ENCODE data around the gene CYB561.

CYB561 gene

DNA sequence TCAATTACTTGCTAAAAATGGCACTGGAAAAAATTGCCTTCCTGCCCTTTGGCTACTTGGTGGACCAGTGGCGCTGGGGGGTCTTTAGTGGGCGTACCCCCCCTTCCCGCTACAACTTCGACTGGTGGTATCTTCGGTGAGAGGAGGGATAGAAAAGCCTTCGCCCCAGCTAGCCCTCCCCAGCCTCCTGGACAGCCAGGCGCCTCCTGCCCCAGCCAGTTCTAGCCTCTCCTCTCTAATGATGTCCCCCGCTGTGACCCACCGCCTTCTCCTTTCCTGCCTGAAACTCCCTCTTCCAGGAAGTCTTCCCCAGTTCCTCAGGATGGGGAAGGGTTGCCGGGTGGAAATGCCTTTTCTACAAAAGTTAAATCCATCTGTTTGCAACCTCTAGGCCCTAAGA, 36.9 kb upstream of the CYB561 start:
- Histone ChIP-seq H3K9me3 (ENCODE audit: control insufficient read depth, insufficient read depth, low read depth, low read length) (no peaks in the 10 kb centered on the region), H3K4me3 (ENCODE audit: low read depth, low read length) (no peak overlapping the region), H3K27ac (ENCODE audit: extremely low read depth, low read depth, low read length) (no peak overlapping the region), H3K4me1 (ENCODE audit: control insufficient read depth, insufficient read depth, low read length) (peaks cover 3% of the 10 kb centered on the region), H3K36me3 (ENCODE audit: control insufficient read depth in 2 of 2, insufficient read depth in 1 of 2, low read length in 2 of 2) (no peaks in the 10 kb centered on the region; a peak in 1 of 3 replicates)
- POLR2A ChIA-PET: no interaction called here
- CTCF ChIA-PET: interaction anchor here (8.1 kb wide), 1 partner anchor 57 kb away, joined by 159 read pairs; no protein-coding TSS in a partner anchor
- no peak for TF ChIP-seq GLIS1 (tag by site-specific recombination; IDR thresholded peaks at IDR 0.05)
- TF ChIP-seq ZBTB6 (tag by site-specific recombination; IDR thresholded peaks at IDR 0.05): no peak
- peak; percentile 46; the same call in 1 of the 2 replicates for TF ChIP-seq ZIC2 (tag by site-specific recombination; IDR thresholded peaks at IDR 0.05)
- TF ChIP-seq ZNF48 (tag by site-specific recombination; IDR thresholded peaks at IDR 0.05): no peak

- TF ChIP-seq ZNF785 (tag by site-specific recombination; IDR thresholded peaks at IDR 0.05) (no peak), ZNF335 (tag by site-specific recombination; conservative IDR thresholded peaks at IDR 0.05) (no peak)
- TF ChIP-seq, protein P1, sequence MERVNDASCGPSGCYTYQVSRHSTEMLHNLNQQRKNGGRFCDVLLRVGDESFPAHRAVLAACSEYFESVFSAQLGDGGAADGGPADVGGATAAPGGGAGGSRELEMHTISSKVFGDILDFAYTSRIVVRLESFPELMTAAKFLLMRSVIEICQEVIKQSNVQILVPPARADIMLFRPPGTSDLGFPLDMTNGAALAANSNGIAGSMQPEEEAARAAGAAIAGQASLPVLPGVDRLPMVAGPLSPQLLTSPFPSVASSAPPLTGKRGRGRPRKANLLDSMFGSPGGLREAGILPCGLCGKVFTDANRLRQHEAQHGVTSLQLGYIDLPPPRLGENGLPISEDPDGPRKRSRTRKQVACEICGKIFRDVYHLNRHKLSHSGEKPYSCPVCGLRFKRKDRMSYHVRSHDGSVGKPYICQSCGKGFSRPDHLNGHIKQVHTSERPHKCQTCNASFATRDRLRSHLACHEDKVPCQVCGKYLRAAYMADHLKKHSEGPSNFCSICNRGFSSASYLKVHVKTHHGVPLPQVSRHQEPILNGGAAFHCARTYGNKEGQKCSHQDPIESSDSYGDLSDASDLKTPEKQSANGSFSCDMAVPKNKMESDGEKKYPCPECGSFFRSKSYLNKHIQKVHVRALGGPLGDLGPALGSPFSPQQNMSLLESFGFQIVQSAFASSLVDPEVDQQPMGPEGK (tag by site-specific recombination; IDR thresholded peaks at IDR 0.05): no peak
- Histone ChIP-seq H3K4me1 (ENCODE audit: control insufficient read depth, insufficient read depth, low read length) (peaks cover 7% of the 10 kb centered on the region), H3K4me3 (ENCODE audit: low read depth, low read length) (no peak overlapping the region), H3K9me3 (ENCODE audit: control insufficient read depth, insufficient read depth, low read depth, low read length) (no peaks in the 10 kb centered on the region), H3K27ac (ENCODE audit: extremely low read depth, low read depth, low read length) (no peak overlapping the region), H3K36me3 (ENCODE audit: control insufficient read depth in 2 of 2, insufficient read depth in 1 of 2, low read length in 2 of 2) (no peaks in the 10 kb centered on the region)
- POLR2A ChIA-PET: no interaction called here
- CTCF ChIA-PET: interaction anchor here (0.7 to 8.1 kb wide), 2 partner anchors 57 to 86 kb away, joined by 3 to 159 read pairs; no protein-coding TSS in a partner anchor
These were observed 36.4 kb upstream of the CYB561 start for GRCh38 chr17:63482509-63482908.

GRCh38 chr17:63481488-63481870, 35.4 kb upstream of the CYB561 start:
- peaks cover 8% of the 10 kb centered on the region for H3K4me1 ChIP-seq (ENCODE audit: control insufficient read depth, insufficient read depth, low read length)
- H3K36me3 ChIP-seq (ENCODE audit: control insufficient read depth in 2 of 2, insufficient read depth in 1 of 2, low read length in 2 of 2): no peaks in the 10 kb centered on the region
- no peaks in the 10 kb centered on the region for H3K9me3 ChIP-seq (ENCODE audit: control insufficient read depth, insufficient read depth, low read depth, low read length)
- ChIA-PET CTCF (interaction anchor here (0.6 to 8.1 kb wide), 8 partner anchors 10 to 888 kb away, joined by 3 to 159 read pairs (median 4); no protein-coding TSS in a partner anchor), POLR2A (interaction anchor here (1.2 to 1.4 kb wide), 2 partner anchors 56 to 68 kb away, joined by 3 to 5 read pairs; partner anchors contain the start of gene DCAF7)
- H3K4me3 ChIP-seq (ENCODE audit: low read depth, low read length): no peak overlapping the region
- H3K27ac ChIP-seq (ENCODE audit: extremely low read depth, low read depth, low read length): no peak overlapping the region
- TF ChIP-seq ZNF223 (tag by site-specific recombination; IDR thresholded peaks at IDR 0.05) (no peak), ZNF585B (tag by site-specific recombination; IDR thresholded peaks at IDR 0.05) (no peak), ZNF558 (tag by site-specific recombination; IDR thresholded peaks at IDR 0.05) (no peak), RBAK (tag by site-specific recombination; IDR thresholded peaks at IDR 0.05) (no peak), ZNF580 (tag by site-specific recombination; IDR thresholded peaks at IDR 0.05) (no peak), ZNF654 (tag by site-specific recombination; IDR thresholded peaks at IDR 0.05; ENCODE audit: low read depth) (no peak), ZNF530 (tag by site-specific recombination; IDR thresholded peaks at IDR 0.05; ENCODE audit: low read depth) (no peak), ZNF510 (tag by site-specific recombination; IDR thresholded peaks at IDR 0.05; ENCODE audit: insufficient replicate concordance) (no peak), ZNF837 (tag by site-specific recombination; IDR thresholded peaks at IDR 0.05) (no peak), ZFHX2 (tag by site-specific recombination; conservative IDR thresholded peaks at IDR 0.05) (no peak), ZBTB44 (tag by site-specific recombination; IDR thresholded peaks at IDR 0.05) (no peak), ZNF791 (tag by site-specific recombination; IDR thresholded peaks at IDR 0.05) (no peak), ZNF354C (tag by site-specific recombination; IDR thresholded peaks at IDR 0.05; ENCODE audit: borderline replicate concordance, low read depth) (no peak), ZNF48 (tag by site-specific recombination; IDR thresholded peaks at IDR 0.05) (no peak), ZSCAN5A (tag by site-specific recombination; IDR thresholded peaks at IDR 0.05) (no peak), ZNF600 (tag by site-specific recombination; IDR thresholded peaks at IDR 0.05) (no peak), ZNF211 (tag by site-specific recombination; IDR thresholded peaks at IDR 0.05; ENCODE audit: low read depth) (no peak)
- TF ChIP-seq, protein P1 (tag by site-specific recombination; IDR thresholded peaks at IDR 0.05): no peak
